ENCODE data around the gene ATXN3.
"Not testable (repeated sequence)": the region's sequence is repeated elsewhere in the genome, so short reads cannot be mapped to it uniquely, and the experiment has no call there.

ATXN3 gene

DNA sequence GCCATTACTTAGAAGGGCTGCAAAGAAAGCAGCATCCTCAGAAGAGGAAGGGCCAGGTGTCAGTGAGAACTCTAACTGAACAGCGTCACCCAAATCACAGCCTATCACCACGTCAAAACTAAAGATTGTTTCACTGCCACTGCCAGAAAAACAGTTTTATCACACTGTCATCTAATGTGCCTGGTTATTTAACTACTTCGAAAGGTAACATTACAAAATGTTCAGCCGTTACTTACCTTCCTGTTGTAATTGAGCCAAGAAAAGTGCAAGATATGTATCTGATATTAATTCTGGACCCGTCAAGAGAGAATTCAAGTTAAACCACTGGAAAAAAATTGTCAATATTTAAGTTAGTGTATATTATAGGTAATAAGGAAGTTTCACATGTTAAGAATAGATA lies 17.9 kb downstream of the ATXN3 start:
- Histone ChIP-seq H4K20me1 (ENCODE audit: insufficient read depth, low read length) (no peaks in the 10 kb centered on the region), H3K79me2 (ENCODE audit: low read length) (no peaks in the 10 kb centered on the region), H3K27me3 (ENCODE audit: low read depth, low read length) (no peaks in the 10 kb centered on the region), H3K4me3 (ENCODE audit: low read length) (no peak overlapping the region), H2AFZ (ENCODE audit: low read depth, low read length) (no peak overlapping the region), H3K9me3 (ENCODE audit: insufficient read depth, low read length) (no peaks in the 10 kb centered on the region), H3K36me3 (replicated peaks; ENCODE audit: low read depth, low read length) (peaks cover 6% of the 10 kb centered on the region), H3K4me1 (ENCODE audit: low read length) (no peaks in the 10 kb centered on the region), H3K9ac (ENCODE audit: low read length) (no peak overlapping the region), H3K4me2 (ENCODE audit: low read length) (no peak overlapping the region), H3K27ac (ENCODE audit: low read length) (no peak overlapping the region)
- TF ChIP-seq, protein P1, sequence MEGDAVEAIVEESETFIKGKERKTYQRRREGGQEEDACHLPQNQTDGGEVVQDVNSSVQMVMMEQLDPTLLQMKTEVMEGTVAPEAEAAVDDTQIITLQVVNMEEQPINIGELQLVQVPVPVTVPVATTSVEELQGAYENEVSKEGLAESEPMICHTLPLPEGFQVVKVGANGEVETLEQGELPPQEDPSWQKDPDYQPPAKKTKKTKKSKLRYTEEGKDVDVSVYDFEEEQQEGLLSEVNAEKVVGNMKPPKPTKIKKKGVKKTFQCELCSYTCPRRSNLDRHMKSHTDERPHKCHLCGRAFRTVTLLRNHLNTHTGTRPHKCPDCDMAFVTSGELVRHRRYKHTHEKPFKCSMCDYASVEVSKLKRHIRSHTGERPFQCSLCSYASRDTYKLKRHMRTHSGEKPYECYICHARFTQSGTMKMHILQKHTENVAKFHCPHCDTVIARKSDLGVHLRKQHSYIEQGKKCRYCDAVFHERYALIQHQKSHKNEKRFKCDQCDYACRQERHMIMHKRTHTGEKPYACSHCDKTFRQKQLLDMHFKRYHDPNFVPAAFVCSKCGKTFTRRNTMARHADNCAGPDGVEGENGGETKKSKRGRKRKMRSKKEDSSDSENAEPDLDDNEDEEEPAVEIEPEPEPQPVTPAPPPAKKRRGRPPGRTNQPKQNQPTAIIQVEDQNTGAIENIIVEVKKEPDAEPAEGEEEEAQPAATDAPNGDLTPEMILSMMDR (IDR thresholded peaks at IDR 0.05; ENCODE audit: low read depth, low read length): no peak
- TF ChIP-seq EZH2phosphoT487 (IDR thresholded peaks at IDR 0.05; ENCODE audit: low read depth): no peak

DNA sequence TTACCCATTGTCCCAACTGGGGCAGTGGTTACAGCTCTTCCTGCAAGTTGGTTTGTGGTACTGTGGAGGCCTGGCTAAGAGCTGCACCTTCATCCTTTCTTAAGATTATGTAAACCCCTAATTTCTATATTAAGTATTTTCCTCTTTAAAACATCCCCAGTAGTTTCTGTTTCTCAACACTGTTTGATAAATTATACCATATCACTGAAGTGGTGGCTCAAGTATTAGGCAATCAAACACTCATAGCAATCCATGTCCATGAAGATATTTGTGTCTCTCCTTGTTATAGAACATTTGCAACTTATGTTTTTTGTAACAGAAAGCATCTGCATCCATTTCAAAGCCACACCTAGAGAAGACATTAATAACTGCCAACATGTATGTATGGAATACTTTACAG lies 31.8 kb downstream of the ATXN3 start:
- Histone ChIP-seq H3K4me3 (ENCODE audit: low read length) (no peak overlapping the region), H3K4me1 (ENCODE audit: low read length) (no peaks in the 10 kb centered on the region), H3K36me3 (replicated peaks; ENCODE audit: low read depth, low read length) (peaks cover 16% of the 10 kb centered on the region), H3K9me3 (ENCODE audit: insufficient read depth, low read length) (no peaks in the 10 kb centered on the region), H3K4me2 (ENCODE audit: low read length) (no peak overlapping the region), H2AFZ (ENCODE audit: low read depth, low read length) (no peak overlapping the region), H3K27ac (ENCODE audit: low read length) (no peak overlapping the region), H3K79me2 (ENCODE audit: low read length) (no peaks in the 10 kb centered on the region), H4K20me1 (ENCODE audit: insufficient read depth, low read length) (no peaks in the 10 kb centered on the region), H3K27me3 (ENCODE audit: low read depth, low read length) (no peaks in the 10 kb centered on the region), H3K9ac (ENCODE audit: low read length) (no peak overlapping the region)
- no peak for TF ChIP-seq EZH2phosphoT487 (IDR thresholded peaks at IDR 0.05; ENCODE audit: low read depth)
- TF ChIP-seq, protein P1 (IDR thresholded peaks at IDR 0.05; ENCODE audit: low read depth, low read length): no peak

DNA sequence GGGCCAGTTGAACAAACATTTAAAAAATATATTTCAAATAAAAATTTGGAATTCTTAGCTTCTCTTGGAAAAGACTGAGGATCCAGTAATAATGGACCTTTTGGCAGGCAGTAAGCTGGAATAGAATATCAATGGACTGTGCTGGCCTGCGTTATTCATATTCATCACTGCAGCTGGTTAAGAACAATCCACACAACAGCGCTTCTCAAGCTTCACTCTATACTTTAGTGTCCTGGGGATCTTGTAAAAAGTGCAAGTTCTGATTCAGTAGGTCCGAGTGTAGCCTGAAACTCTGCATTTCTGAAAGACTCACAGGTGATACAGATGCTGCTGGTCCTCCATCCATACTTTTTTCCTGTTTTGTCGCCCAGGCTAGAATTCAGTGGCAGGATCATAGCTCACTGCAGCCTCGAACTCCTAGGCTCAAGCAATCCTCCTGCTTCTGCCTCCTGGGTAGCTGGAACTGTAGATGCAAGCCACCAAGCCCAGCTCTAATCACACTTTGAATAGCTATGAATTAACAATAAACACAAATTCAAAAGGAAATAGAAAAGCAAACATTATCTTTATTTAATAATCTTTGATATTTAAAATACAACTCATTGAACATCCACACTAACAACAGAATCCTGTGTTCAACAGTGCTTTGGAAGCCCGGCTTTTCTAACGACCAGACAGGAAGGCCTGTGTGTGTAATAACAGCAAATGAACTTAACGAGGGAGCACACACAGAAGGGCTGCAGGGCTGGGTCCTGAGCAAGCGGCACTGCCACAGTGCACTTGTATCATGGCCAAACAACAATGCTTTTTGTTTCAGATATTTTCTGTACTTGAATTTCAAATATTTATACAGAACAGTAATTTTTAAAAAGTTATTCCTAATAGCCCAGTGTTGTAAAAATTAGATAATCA lies 48.1 kb downstream of the ATXN3 start:
- no peaks in the 10 kb centered on the region for H3K4me1 ChIP-seq (ENCODE audit: low read length)
- H3K79me2 ChIP-seq (ENCODE audit: low read length): no peaks in the 10 kb centered on the region
- no peak overlapping the region for H2AFZ ChIP-seq (ENCODE audit: low read depth, low read length)
- no peak overlapping the region for H3K9ac ChIP-seq (ENCODE audit: low read length)
- H3K27me3 ChIP-seq (ENCODE audit: low read depth, low read length): no peaks in the 10 kb centered on the region
- H4K20me1 ChIP-seq (ENCODE audit: insufficient read depth, low read length): no peaks in the 10 kb centered on the region
- H3K4me3 ChIP-seq (ENCODE audit: low read length): no peak overlapping the region
- H3K27ac ChIP-seq (ENCODE audit: low read length): no peak overlapping the region
- no peak for TF ChIP-seq EZH2phosphoT487 (IDR thresholded peaks at IDR 0.05; ENCODE audit: low read depth)
- TF ChIP-seq, protein P1 (IDR thresholded peaks at IDR 0.05; ENCODE audit: low read depth, low read length): no peak
- no peaks in the 10 kb centered on the region for H3K9me3 ChIP-seq (ENCODE audit: insufficient read depth, low read length)
- H3K4me2 ChIP-seq (ENCODE audit: low read length): no peak overlapping the region
- no peaks in the 10 kb centered on the region for H3K36me3 ChIP-seq (replicated peaks; ENCODE audit: low read depth, low read length)

DNA sequence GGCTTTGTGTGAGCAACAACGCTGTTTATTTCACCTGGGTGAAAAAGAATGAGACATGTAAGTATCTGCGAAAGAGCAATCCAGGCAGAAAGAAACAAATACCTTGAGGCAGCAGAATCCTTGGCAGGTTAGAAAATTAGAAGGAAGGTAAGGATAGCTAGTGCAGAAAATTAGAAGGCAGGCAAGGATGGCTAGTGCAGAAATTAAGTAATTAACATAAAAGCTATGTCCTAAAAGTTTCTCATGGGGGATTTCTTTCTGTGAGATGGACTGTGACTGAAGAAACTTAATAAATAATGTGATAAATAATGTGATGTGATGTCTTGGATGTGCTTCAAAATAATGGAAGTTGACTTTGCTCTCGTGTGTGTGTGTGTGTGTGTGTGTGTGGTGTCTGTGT lies 56.6 kb downstream of the ATXN3 start:
- TF ChIP-seq EZH2phosphoT487 (IDR thresholded peaks at IDR 0.05; ENCODE audit: low read depth): no peak
- TF ChIP-seq, protein P1 (IDR thresholded peaks at IDR 0.05; ENCODE audit: low read depth, low read length): no peak
- Histone ChIP-seq H3K4me2 (ENCODE audit: low read length) (no peak overlapping the region), H3K79me2 (ENCODE audit: low read length) (no peaks in the 10 kb centered on the region), H3K9me3 (ENCODE audit: insufficient read depth, low read length) (no peaks in the 10 kb centered on the region), H3K4me3 (ENCODE audit: low read length) (no peak overlapping the region), H4K20me1 (ENCODE audit: insufficient read depth, low read length) (no peaks in the 10 kb centered on the region), H3K36me3 (replicated peaks; ENCODE audit: low read depth, low read length) (no peaks in the 10 kb centered on the region), H3K27ac (ENCODE audit: low read length) (no peak overlapping the region), H2AFZ (ENCODE audit: low read depth, low read length) (no peak overlapping the region), H3K4me1 (ENCODE audit: low read length) (no peaks in the 10 kb centered on the region), H3K9ac (ENCODE audit: low read length) (no peak overlapping the region), H3K27me3 (ENCODE audit: low read depth, low read length) (no peaks in the 10 kb centered on the region)

DNA sequence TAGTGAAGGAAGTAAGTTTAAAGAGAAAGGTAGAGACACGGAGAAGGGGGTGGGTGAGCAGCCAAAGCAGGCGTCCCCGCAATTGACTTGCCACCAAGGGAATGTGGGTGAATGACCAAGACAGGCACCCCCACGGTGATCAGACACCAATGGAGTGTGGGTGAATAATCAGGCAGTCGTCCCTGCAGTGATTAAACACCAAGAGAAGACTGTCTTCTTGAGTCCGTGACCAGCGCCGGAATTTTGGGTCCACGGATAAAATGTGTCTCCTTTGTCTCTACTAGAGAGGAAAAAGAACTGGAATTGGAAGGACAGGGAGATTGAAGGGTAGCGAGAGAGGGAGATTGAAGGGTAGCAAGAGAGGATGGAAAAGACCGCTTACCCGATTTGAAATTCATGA lies 57.2 kb downstream of the ATXN3 start:
- H3K27me3 ChIP-seq (ENCODE audit: low read depth, low read length); H3K79me2 ChIP-seq (ENCODE audit: low read length); H4K20me1 ChIP-seq (ENCODE audit: insufficient read depth, low read length); H2AFZ ChIP-seq (ENCODE audit: low read depth, low read length); H3K4me1 ChIP-seq (ENCODE audit: low read length); H3K9me3 ChIP-seq (ENCODE audit: insufficient read depth, low read length); H3K9ac ChIP-seq (ENCODE audit: low read length); H3K27ac ChIP-seq (ENCODE audit: low read length); H3K4me2 ChIP-seq (ENCODE audit: low read length); H3K4me3 ChIP-seq (ENCODE audit: low read length); H3K36me3 ChIP-seq (replicated peaks; ENCODE audit: low read depth, low read length): not testable (repeated sequence)

DNA sequence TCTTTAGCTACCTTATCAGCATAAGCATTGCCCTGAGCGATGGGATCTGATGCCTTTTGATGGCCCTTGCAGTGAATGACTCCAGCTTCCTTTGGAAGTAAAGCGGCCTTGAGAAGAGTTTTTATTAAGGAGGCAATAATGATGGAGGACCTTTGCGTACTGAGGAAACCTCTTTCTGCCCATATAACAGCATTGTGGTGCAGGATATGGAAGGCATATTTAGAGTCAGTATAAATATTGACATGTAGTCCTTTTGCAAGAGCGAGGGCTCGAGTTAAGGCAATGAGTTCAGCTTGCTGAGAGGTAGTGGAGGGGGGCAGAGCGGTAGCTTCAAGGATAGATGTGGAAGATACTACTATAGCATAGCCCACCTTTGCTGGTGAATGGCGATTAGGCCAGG lies 60.5 kb downstream of the ATXN3 start:
- H3K36me3 ChIP-seq (replicated peaks; ENCODE audit: low read depth, low read length); H3K9me3 ChIP-seq (ENCODE audit: insufficient read depth, low read length); H4K20me1 ChIP-seq (ENCODE audit: insufficient read depth, low read length); H3K27ac ChIP-seq (ENCODE audit: low read length); H3K9ac ChIP-seq (ENCODE audit: low read length); H2AFZ ChIP-seq (ENCODE audit: low read depth, low read length); H3K4me2 ChIP-seq (ENCODE audit: low read length); H3K79me2 ChIP-seq (ENCODE audit: low read length); H3K27me3 ChIP-seq (ENCODE audit: low read depth, low read length); H3K4me3 ChIP-seq (ENCODE audit: low read length); H3K4me1 ChIP-seq (ENCODE audit: low read length): not testable (repeated sequence)
